ENCODE results near the gene HHAT.

Gene HHAT

DNA sequence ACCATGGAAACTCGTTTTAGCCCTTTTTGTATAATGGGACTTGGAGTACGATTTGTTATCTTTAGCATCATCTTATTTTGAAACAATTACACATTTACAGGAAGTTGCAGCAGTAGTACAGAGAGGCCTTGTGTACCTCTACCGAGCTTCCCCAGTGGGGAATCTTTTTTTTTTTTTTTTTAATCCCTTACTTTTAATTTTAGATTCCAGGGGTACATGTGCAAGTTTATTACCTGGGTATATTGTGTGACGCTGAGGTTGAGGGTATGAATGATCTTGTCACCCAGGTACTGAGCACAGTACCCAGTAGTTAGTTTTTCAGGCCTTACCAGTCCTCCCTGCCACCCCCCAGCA lies 45.9 kb downstream of the HHAT start:
- H3K14ac ChIP-seq (ENCODE audit: low read length in 2 of 2): no peak overlapping the region
- no peak overlapping the region for H2BK12ac ChIP-seq (ENCODE audit: low read length in 2 of 2)
- no peak overlapping the region for H3K23ac ChIP-seq (ENCODE audit: low read length in 2 of 2)
- no peak overlapping the region for H3K4ac ChIP-seq (ENCODE audit: low read depth in 1 of 2, low read length in 2 of 2)
- WGBS: no CpG with 5 or more reads among the region's 4 CpGs
- H3K4me2 ChIP-seq (ENCODE audit: low read length, poor library complexity, severe bottlenecking): no peak overlapping the region
- no peak overlapping the region for H4K91ac ChIP-seq (ENCODE audit: low read length)
- no peak overlapping the region for H2AFZ ChIP-seq (ENCODE audit: low read depth, low read length)
- H3K27ac ChIP-seq (ENCODE audit: low read length, poor library complexity, severe bottlenecking): peak overlapping the region; percentile 15
- H2BK15ac ChIP-seq (ENCODE audit: low read depth, poor library complexity, severe bottlenecking): no peak overlapping the region
- no peak for DNase-seq
- H3K36me3 ChIP-seq (ENCODE audit: control insufficient read depth in 1 of 2, insufficient read depth in 2 of 2, low read depth in 1 of 2, low read length in 2 of 2): no peaks in the 10 kb centered on the region
- peak overlapping the region; percentile 86 for H3K9ac ChIP-seq (ENCODE audit: low read length)
- no peak overlapping the region for H2BK120ac ChIP-seq (ENCODE audit: low read depth, low read length)
- H3K18ac ChIP-seq (ENCODE audit: low read depth in 1 of 2, low read length in 2 of 2): no peak overlapping the region
- H2BK5ac ChIP-seq (ENCODE audit: low read depth, low read length, poor library complexity, severe bottlenecking): no peak overlapping the region
- H3K27me3 ChIP-seq (ENCODE audit: control insufficient read depth in 1 of 2, insufficient read depth in 1 of 2, low read length in 2 of 2): no peaks in the 10 kb centered on the region
- H3K4me3 ChIP-seq (ENCODE audit: insufficient read depth in 1 of 2, low read depth in 1 of 2, low read length in 2 of 2): peak overlapping the region in 1 of 2 experiments; percentile 28
- H3K9me3 ChIP-seq (ENCODE audit: control insufficient read depth, low read length): no peaks in the 10 kb centered on the region
- H3K79me1 ChIP-seq (replicated peaks; ENCODE audit: low read length, poor library complexity, severe bottlenecking): peaks cover 1% of the 10 kb centered on the region
- peaks cover 8% of the 10 kb centered on the region for H3K4me1 ChIP-seq (ENCODE audit: control insufficient read depth, insufficient read depth, low read depth, low read length)
- H2AK5ac ChIP-seq (ENCODE audit: low read length, severe bottlenecking): peak overlapping the region; percentile 77
- no peak overlapping the region for H4K8ac ChIP-seq (ENCODE audit: low read length)

DNA sequence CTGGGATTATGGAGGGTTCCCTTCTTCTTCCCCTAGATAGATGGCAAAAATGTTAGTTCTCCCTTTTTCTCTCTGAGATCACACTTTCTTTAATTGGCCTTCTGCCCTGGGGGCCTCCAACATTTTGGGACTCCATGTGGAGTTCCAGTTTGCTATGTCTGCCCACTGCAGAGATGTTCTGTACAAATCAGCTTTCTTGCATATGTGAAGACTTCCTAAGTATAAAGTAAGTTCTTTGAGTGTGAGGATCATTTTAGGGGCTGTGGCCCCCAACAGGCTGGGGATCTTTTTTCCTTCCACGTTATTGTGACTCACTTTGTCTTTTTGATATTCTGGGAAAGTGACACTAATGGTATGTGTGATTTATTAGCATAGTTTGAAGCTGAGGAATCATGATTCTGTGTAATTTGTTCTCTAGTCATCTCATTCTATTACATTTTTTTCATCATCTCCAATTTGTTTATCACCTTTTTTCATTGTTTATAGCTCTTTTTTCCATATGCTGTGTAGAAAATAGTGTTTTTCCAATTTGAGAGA lies 48.2 kb downstream of the HHAT start:
- Histone ChIP-seq H3K4me1 (ENCODE audit: control insufficient read depth, insufficient read depth, low read depth, low read length) (peaks cover 7% of the 10 kb centered on the region), H3K27me3 (ENCODE audit: control insufficient read depth in 1 of 2, insufficient read depth in 1 of 2, low read length in 2 of 2) (no peaks in the 10 kb centered on the region), H2AK5ac (ENCODE audit: low read length, severe bottlenecking) (no peak overlapping the region), H2BK15ac (ENCODE audit: low read depth, poor library complexity, severe bottlenecking) (no peak overlapping the region), H3K14ac (ENCODE audit: low read length in 2 of 2) (no peak overlapping the region), H3K4me2 (ENCODE audit: low read length, poor library complexity, severe bottlenecking) (no peak overlapping the region), H3K79me1 (replicated peaks; ENCODE audit: low read length, poor library complexity, severe bottlenecking) (peaks cover 1% of the 10 kb centered on the region), H3K4me3 (ENCODE audit: insufficient read depth in 1 of 2, low read depth in 1 of 2, low read length in 2 of 2) (no peak overlapping the region), H3K23ac (ENCODE audit: low read length in 2 of 2) (no peak overlapping the region), H2BK5ac (ENCODE audit: low read depth, low read length, poor library complexity, severe bottlenecking) (no peak overlapping the region), H2BK12ac (ENCODE audit: low read length in 2 of 2) (no peak overlapping the region), H3K9ac (ENCODE audit: low read length) (no peak overlapping the region), H3K9me3 (ENCODE audit: control insufficient read depth, low read length) (no peaks in the 10 kb centered on the region), H3K18ac (ENCODE audit: low read depth in 1 of 2, low read length in 2 of 2) (no peak overlapping the region), H3K36me3 (ENCODE audit: control insufficient read depth in 1 of 2, insufficient read depth in 2 of 2, low read depth in 1 of 2, low read length in 2 of 2) (no peaks in the 10 kb centered on the region), H4K91ac (ENCODE audit: low read length) (no peak overlapping the region), H3K4ac (ENCODE audit: low read depth in 1 of 2, low read length in 2 of 2) (no peak overlapping the region), H4K8ac (ENCODE audit: low read length) (no peak overlapping the region), H3K27ac (ENCODE audit: low read length, poor library complexity, severe bottlenecking) (peak overlapping the region; percentile 38), H2AFZ (ENCODE audit: low read depth, low read length) (no peak overlapping the region), H2BK120ac (ENCODE audit: low read depth, low read length) (no peak overlapping the region)
- WGBS: no CpG with 5 or more reads among the region's 1 CpG
- DNase-seq: no peak

DNA sequence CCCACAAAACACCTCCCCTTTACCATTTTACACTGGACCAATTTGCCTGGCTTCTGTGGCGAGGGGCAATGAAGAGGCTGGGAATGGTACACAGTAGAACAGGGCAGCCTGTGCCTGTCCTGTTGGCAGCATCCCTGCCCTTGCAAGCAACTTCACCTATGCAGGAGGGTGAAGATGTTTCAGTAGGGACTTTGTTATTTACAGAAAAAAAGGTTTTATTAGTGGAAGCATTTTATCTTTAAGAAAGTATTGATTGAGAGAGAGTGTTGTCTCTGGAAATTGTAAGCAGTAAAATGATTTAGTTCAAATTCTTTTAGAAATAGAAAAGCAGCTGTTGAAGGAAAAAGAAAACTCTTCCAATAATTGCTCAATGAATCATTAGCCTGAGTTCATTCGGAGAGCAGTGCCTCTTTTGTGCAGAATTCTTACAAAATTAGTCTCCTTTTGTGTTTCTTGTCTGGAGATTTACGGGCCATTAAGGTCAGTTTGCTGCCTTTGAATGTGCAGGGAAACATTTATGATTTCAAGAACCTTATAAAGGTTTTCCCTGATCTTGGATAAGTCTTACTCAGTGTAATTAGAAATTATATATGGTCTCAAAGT lies 49.1 kb downstream of the HHAT start:
- Histone ChIP-seq H3K14ac (ENCODE audit: low read length in 2 of 2) (no peak overlapping the region), H3K9ac (ENCODE audit: low read length) (peak overlapping the region; percentile 40), H3K4ac (ENCODE audit: low read depth in 1 of 2, low read length in 2 of 2) (no peak overlapping the region), H2BK5ac (ENCODE audit: low read depth, low read length, poor library complexity, severe bottlenecking) (peak overlapping the region; percentile 48), H3K4me2 (ENCODE audit: low read length, poor library complexity, severe bottlenecking) (no peak overlapping the region), H2BK12ac (ENCODE audit: low read length in 2 of 2) (peak overlapping the region in 1 of 2 experiments; percentile 34), H3K27ac (ENCODE audit: low read length, poor library complexity, severe bottlenecking) (peak overlapping the region; percentile 79), H3K23ac (ENCODE audit: low read length in 2 of 2) (no peak overlapping the region), H3K27me3 (ENCODE audit: control insufficient read depth in 1 of 2, insufficient read depth in 1 of 2, low read length in 2 of 2) (no peaks in the 10 kb centered on the region), H3K9me3 (ENCODE audit: control insufficient read depth, low read length) (no peaks in the 10 kb centered on the region), H2BK15ac (ENCODE audit: low read depth, poor library complexity, severe bottlenecking) (no peak overlapping the region), H2AFZ (ENCODE audit: low read depth, low read length) (no peak overlapping the region), H3K79me1 (replicated peaks; ENCODE audit: low read length, poor library complexity, severe bottlenecking) (peaks cover 4% of the 10 kb centered on the region), H3K36me3 (ENCODE audit: control insufficient read depth in 1 of 2, insufficient read depth in 2 of 2, low read depth in 1 of 2, low read length in 2 of 2) (no peaks in the 10 kb centered on the region), H4K8ac (ENCODE audit: low read length) (no peak overlapping the region), H3K4me3 (ENCODE audit: insufficient read depth in 1 of 2, low read depth in 1 of 2, low read length in 2 of 2) (peak overlapping the region in 1 of 2 experiments; percentile 20), H3K4me1 (ENCODE audit: control insufficient read depth, insufficient read depth, low read depth, low read length) (peaks cover 7% of the 10 kb centered on the region), H2BK120ac (ENCODE audit: low read depth, low read length) (no peak overlapping the region), H3K18ac (ENCODE audit: low read depth in 1 of 2, low read length in 2 of 2) (no peak overlapping the region), H4K91ac (ENCODE audit: low read length) (no peak overlapping the region), H2AK5ac (ENCODE audit: low read length, severe bottlenecking) (peak overlapping the region; percentile 94)
- WGBS: 37% methylated on average over 3 of the region's 3 CpGs
- no peak for DNase-seq

DNA sequence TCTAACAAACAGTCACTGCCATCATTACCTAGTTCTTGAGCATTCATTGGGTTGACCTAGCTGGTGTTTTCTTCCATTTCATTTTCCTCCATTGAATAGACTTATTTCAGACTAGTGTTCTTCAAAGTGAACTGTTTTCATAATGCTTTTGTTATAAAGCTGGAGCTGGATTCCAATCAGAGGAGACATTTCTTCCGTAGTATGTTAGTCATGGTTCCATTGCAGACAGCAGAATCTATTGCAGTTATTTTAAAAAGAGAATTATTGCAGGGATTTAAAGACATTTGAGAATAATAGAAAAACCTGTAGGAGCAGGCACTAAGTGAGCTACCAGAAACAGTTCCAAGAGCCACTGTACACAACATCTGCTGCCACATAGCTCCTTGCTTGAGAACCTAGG lies 50.0 kb downstream of the HHAT start:
- no peak overlapping the region for H2BK5ac ChIP-seq (ENCODE audit: low read depth, low read length, poor library complexity, severe bottlenecking)
- H2BK12ac ChIP-seq (ENCODE audit: low read length in 2 of 2): no peak overlapping the region
- no peak overlapping the region for H3K4me2 ChIP-seq (ENCODE audit: low read length, poor library complexity, severe bottlenecking)
- H3K27ac ChIP-seq (ENCODE audit: low read length, poor library complexity, severe bottlenecking): peak overlapping the region; percentile 0
- no peaks in the 10 kb centered on the region for H3K9me3 ChIP-seq (ENCODE audit: control insufficient read depth, low read length)
- H3K14ac ChIP-seq (ENCODE audit: low read length in 2 of 2): no peak overlapping the region
- no peak overlapping the region for H3K23ac ChIP-seq (ENCODE audit: low read length in 2 of 2)
- H2BK120ac ChIP-seq (ENCODE audit: low read depth, low read length): no peak overlapping the region
- no peak overlapping the region for H3K4me3 ChIP-seq (ENCODE audit: insufficient read depth in 1 of 2, low read depth in 1 of 2, low read length in 2 of 2)
- H3K4me1 ChIP-seq (ENCODE audit: control insufficient read depth, insufficient read depth, low read depth, low read length): peaks cover 7% of the 10 kb centered on the region
- no peak overlapping the region for H2AFZ ChIP-seq (ENCODE audit: low read depth, low read length)
- H2AK5ac ChIP-seq (ENCODE audit: low read length, severe bottlenecking): no peak overlapping the region
- H4K91ac ChIP-seq (ENCODE audit: low read length): no peak overlapping the region
- DNase-seq: no peak
- H2BK15ac ChIP-seq (ENCODE audit: low read depth, poor library complexity, severe bottlenecking): no peak overlapping the region
- H3K4ac ChIP-seq (ENCODE audit: low read depth in 1 of 2, low read length in 2 of 2): no peak overlapping the region
- H3K18ac ChIP-seq (ENCODE audit: low read depth in 1 of 2, low read length in 2 of 2): no peak overlapping the region
- no peak overlapping the region for H3K9ac ChIP-seq (ENCODE audit: low read length)
- no peaks in the 10 kb centered on the region for H3K27me3 ChIP-seq (ENCODE audit: control insufficient read depth in 1 of 2, insufficient read depth in 1 of 2, low read length in 2 of 2)
- no peaks in the 10 kb centered on the region for H3K36me3 ChIP-seq (ENCODE audit: control insufficient read depth in 1 of 2, insufficient read depth in 2 of 2, low read depth in 1 of 2, low read length in 2 of 2)
- 79% methylated on average over 1 of the region's 1 CpG for WGBS
- peaks cover 4% of the 10 kb centered on the region for H3K79me1 ChIP-seq (replicated peaks; ENCODE audit: low read length, poor library complexity, severe bottlenecking)
- no peak overlapping the region for H4K8ac ChIP-seq (ENCODE audit: low read length)

All from mesenchymal stem cell (in vitro differentiated cells and primary cell).